Brain pericyte (primary cell): ENCODE measurements around the gene PCDHGA6.
"Not testable (repeated sequence)": the region's sequence is repeated elsewhere in the genome, so short reads cannot be mapped to it uniquely, and the experiment has no call there.

Source experiments
- DNase-seq: peaks from one replicate; pipeline ENCODE4 v3.0.0-alpha.2; 2012; ENCODE audit warnings: low read depth, low spot score

PCDHGA6 gene

DNA sequence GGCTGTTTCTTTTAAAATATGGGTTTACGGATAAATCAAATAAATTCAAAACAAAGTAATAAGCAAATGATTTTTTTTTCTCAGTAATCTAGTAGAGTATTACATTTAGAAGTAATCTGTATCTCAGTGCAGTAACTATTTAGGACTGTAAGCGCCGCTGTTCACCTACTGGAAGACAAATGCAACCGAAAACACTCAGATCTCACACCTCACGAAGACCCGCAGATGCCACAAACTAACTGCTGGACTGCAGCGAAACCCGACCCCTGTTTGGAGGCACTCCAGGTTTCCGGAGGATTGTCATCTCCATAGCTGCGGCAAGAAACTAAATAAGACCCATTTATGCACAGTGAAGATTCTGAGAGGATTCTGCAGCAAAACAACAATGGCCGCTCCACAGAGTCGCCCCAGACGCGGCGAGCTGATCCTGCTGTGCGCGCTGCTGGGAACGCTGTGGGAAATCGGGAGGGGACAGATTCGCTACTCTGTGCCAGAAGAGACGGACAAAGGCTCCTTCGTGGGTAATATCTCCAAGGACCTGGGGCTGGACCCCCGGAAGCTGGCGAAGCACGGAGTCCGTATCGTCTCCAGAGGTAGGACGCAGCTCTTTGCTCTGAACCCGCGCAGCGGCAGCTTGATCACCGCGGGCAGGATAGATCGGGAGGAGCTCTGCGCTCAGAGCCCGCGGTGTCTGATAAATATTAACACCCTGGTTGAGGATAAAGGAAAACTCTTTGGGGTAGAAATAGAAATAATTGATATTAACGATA is 18.9 kb downstream of the PCDHGA6 start, which contains the start of gene PCDHGA8:
Gene PCDHGA8 (plus strand): TSS at position 205 of the 770 bp plus-strand sequence. CDS start 181 bp downstream, at position 386.
- DNase-seq = no peak

DNA sequence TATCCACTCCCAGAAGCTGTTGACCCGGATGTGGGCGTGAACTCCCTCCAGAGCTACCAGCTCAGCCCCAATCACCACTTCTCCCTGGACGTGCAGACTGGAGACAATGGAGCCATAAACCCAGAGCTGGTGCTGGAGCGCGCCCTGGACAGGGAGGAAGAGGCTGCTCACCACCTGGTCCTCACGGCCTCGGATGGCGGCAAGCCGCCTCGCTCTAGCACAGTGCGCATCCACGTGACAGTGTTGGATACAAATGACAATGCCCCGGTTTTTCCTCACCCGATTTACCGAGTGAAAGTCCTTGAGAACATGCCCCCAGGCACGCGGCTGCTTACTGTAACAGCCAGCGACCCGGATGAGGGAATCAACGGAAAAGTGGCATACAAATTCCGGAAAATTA is 19.6 kb downstream of the PCDHGA6 start:
- no peak for DNase-seq

DNA sequence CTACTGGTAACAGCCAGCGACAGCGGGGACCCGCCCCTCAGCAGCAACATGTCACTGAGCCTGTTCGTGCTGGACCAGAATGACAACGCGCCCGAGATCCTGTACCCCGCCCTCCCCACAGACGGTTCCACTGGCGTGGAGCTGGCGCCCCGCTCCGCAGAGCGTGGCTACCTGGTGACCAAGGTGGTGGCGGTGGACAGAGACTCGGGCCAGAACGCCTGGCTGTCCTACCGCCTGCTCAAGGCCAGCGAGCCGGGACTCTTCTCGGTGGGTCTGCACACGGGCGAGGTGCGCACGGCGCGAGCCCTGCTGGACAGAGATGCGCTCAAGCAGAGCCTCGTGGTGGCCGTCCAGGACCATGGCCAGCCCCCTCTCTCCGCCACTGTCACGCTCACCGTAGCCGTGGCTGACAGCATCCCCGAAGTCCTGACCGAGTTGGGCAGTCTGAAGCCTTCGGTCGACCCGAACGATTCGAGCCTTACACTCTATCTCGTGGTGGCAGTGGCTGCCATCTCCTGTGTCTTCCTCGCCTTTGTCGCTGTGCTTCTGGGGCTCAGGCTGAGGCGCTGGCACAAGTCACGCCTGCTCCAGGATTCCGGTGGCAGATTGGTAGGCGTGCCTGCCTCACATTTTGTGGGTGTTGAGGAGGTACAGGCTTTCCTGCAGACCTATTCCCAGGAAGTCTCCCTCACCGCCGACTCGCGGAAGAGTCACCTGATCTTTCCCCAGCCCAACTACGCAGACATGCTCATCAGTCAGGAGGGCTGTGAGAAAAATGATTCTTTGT is 20.9 kb downstream of the PCDHGA6 start:
- not testable (repeated sequence) for DNase-seq

DNA sequence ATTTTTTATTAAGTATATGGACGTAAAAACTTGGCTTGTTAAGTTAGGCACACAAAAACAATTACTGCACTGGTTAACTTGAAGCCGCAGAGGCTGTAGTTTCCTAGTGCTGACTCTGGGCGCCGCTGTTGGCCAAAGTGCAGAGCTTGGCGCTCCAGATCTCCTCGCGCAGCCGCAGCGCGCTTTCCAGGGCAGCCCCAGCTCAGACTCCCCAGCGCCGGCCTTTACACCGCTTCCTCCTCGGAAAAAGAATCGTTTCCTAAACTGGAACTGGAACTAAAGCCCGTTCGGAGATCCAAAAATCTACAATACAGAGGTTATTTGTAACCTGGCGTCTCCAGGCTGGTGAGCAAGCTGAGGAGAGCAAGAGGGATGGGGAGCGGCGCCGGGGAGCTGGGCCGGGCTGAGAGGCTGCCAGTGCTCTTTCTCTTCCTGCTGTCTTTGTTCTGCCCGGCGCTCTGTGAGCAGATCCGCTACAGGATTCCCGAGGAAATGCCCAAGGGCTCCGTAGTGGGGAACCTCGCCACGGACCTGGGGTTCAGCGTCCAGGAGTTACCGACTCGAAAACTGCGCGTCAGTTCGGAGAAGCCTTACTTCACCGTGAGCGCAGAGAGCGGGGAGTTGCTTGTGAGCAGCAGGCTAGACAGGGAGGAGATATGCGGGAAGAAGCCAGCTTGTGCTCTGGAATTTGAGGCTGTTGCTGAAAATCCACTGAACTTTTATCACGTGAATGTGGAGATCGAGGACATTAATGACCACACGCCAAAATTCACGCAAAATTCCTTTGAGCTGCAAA is 24.3 kb downstream of the PCDHGA6 start, which contains the start of gene PCDHGB5:
Gene PCDHGB5 (plus strand): TSS at position 192 of the 796 bp plus-strand sequence. CDS start 181 bp downstream, at position 373.
- not testable (repeated sequence) for DNase-seq

DNA sequence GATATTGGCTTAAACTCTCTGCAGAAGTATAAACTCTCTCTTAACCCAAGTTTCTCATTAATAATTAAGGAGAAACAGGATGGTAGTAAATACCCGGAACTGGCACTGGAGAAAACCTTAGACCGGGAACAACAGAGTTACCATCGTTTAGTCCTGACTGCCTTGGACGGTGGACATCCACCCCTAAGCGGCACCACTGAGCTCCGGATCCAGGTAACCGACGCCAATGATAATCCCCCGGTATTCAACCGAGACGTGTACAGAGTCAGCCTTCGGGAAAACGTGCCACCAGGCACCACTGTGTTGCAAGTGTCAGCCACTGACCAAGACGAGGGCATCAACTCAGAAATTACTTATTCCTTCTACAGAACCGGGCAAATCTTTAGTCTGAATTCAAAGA is 24.9 kb downstream of the PCDHGA6 start:
- DNase-seq = no peak

DNA sequence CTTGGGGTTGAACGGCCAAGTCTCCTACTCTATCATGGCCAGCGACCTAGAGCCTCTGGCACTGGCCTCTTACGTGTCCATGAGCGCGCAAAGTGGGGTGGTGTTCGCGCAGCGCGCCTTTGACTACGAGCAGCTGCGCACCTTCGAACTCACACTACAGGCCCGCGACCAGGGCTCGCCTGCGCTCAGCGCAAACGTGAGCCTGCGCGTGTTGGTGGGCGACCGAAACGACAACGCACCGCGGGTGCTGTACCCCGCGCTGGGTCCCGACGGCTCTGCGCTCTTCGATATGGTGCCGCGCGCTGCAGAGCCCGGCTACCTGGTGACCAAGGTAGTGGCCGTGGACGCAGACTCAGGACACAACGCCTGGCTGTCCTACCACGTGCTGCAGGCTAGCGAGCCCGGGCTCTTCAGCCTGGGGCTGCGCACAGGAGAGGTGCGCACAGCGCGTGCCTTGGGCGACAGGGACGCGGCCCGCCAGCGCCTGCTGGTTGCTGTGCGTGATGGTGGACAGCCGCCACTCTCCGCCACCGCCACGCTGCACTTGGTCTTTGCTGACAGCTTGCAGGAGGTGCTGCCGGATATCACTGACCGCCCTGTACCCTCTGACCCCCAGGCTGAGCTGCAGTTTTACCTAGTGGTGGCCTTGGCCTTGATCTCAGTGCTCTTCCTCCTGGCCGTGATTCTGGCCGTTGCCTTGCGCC is 26.0 kb downstream of the PCDHGA6 start:
- DNase-seq = no peak

DNA sequence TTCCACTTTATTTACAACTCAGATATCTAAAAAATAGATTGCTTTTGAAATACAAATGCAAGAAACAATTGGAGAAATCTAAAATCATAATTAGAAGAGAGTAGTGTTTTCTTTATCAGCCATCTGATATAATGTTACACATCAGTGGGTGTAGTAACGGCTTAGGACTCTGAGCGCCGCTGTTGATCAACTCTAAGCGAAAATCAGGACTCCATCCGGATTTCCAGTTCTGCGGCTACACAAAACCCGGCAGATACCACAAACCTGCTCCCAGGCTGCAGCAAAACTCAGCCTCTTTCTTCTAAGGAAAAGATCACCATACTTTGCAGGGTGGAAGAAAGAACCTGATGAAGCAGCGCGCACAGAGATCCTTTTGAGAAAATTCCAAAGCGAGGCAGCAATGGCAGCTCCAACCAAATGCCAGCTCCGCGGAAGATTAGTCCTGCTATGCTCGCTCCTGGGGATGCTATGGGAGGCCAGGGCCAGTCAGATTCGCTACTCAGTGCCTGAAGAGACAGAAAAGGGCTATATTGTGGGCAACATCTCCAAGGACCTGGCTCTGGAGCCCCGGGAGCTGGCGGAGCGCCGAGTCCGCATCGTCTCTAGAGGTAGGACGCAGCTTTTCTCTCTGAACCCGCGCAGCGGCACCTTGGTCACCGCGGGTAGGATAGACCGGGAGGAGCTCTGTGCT is 29.0 kb downstream of the PCDHGA6 start, which contains the start of gene PCDHGA9:
Gene PCDHGA9 (plus strand): TSS at position 226 of the 691 bp plus-strand sequence. CDS start 175 bp downstream, at position 401.
- no peak for DNase-seq

DNA sequence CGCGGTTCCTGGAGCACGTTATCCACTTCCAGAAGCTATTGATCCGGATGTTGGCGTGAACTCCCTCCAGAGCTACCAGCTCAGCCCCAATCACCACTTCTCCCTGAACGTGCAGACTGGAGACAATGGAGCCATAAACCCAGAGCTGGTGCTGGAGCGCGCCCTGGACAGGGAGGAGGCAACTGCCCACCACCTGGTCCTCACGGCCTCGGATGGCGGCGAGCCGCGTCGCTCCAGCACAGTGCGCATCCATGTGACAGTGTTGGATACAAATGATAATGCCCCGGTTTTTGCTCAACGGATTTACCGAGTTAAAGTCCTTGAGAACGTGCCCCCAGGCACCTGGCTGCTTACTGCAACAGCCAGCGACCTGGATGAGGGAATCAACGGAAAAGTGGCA is 29.7 kb downstream of the PCDHGA6 start:
- no peak for DNase-seq

DNA sequence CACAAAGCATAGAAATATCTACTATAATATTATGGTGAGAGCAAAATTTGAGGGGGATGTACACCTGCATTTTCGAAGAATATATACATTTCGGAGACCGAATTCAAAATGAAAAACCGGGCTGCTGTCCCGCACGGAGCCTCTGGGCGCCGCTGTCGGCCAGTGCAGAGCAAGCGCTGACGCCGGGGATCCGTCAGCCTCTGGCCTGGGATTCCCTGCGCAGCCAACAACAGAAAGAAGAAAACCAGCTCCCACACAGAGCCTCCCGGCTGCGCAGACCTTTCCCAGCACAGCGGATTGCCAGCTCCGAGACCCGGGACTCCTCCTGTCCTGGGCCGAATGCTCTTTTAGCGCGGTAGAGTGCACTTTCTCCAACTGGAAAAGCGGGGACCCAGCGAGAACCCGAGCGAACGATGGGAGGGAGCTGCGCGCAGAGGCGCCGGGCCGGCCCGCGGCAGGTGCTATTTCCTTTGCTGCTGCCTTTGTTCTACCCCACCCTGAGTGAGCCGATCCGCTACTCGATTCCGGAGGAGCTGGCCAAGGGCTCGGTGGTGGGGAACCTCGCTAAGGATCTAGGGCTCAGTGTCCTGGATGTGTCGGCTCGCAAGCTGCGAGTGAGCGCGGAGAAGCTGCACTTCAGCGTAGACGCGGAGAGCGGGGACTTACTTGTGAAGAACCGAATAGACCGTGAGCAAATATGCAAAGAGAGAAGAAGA is 34.3 kb downstream of the PCDHGA6 start, which contains the start of gene PCDHGB6:
Gene PCDHGB6 (plus strand): TSS at position 232 of the 716 bp plus-strand sequence. CDS start 182 bp downstream, at position 414.
- DNase-seq = not testable (repeated sequence)

DNA sequence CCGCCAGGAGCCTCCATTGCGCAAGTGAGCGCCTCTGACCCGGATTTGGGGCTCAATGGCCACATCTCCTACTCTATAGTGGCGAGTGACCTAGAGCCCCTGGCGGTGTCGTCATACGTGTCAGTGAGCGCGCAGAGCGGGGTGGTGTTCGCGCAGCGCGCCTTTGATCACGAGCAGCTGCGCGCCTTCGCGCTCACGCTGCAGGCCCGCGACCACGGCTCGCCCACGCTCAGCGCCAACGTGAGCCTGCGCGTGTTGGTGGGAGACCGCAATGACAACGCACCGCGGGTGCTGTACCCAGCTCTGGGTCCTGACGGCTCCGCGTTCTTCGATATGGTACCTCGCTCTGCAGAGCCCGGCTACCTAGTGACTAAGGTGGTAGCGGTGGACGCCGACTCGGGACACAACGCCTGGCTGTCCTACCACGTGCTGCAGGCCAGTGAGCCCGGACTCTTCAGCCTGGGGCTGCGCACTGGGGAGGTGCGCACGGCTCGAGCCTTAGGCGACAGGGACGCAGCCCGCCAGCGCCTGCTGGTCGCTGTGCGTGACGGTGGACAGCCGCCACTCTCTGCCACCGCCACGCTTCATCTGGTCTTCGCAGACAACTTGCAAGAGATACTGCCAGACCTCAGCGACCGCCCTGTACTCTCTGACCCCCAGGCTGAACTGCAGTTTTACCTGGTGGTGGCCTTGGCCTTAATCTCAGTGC is 36.1 kb downstream of the PCDHGA6 start:
- no peak for DNase-seq

DNA sequence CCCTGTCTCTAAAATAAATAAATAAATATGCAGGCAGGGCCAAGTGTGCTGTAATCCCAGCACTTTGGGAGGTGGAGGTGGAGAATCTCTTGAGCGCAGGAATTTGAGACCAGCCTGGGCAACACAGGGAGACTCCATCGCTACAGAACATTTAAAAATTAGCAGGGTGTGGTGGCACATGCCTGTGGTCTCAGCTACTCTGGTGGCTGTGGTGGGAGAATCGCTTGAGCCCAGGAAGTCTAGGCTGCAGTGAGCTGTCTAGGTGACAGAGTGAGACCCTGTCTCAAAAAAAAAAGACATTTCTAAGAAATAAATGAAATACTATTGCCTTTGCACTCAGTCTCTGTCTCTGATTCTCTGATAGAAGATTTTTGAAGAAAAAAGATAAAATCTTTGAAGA is 37.9 kb downstream of the PCDHGA6 start:
- no peak for DNase-seq

DNA sequence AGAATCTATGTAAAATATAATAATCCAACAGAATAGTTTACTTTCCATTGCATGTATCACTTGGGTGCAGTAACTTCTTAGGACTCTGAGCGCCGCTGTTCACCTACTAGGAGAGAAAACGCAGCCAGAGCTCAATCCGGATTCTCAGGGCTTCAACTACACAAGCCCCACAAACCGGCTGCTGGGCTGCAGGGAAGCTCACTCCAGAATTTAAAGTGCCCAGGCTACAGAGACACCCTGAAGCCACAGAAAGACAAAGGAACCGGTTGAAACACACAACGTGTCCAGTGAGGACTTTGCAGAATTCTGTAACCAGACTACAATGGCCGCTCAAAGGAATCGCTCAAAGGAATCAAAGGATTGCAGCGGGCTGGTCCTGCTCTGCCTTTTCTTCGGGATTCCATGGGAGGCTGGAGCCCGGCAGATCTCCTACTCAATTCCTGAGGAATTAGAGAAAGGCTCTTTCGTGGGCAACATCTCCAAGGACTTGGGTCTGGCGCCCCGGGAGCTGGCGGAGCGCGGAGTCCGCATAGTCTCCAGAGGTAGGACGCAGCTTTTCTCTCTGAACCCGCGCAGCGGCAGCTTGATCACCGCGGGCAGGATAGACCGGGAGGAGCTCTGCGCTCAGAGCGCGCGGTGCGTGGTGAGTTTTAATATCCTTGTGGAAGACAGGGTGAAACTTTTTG is 39.3 kb downstream of the PCDHGA6 start, which contains the start of gene PCDHGA10:
Gene PCDHGA10 (plus strand): TSS at position 134 of the 686 bp plus-strand sequence. CDS start 189 bp downstream, at position 323.
- DNase-seq = no peak

DNA sequence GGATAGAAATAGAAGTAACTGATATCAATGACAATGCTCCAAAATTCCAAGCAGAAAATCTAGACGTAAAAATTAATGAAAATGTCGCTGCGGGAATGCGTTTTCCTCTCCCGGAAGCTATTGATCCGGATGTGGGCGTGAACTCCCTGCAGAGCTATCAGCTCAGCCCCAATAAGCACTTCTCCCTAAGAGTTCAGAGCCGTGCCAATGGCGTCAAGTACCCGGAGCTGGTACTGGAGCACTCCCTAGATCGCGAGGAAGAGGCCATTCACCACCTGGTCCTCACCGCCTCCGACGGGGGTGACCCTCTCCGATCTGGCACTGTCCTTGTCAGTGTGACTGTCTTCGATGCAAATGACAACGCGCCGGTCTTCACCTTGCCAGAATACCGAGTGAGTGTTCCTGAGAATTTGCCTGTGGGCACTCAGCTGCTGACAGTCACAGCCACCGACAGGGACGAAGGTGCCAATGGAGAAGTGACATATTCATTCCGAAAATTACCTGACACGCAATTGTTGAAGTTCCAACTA is 39.9 kb downstream of the PCDHGA6 start:
- no peak for DNase-seq

DNA sequence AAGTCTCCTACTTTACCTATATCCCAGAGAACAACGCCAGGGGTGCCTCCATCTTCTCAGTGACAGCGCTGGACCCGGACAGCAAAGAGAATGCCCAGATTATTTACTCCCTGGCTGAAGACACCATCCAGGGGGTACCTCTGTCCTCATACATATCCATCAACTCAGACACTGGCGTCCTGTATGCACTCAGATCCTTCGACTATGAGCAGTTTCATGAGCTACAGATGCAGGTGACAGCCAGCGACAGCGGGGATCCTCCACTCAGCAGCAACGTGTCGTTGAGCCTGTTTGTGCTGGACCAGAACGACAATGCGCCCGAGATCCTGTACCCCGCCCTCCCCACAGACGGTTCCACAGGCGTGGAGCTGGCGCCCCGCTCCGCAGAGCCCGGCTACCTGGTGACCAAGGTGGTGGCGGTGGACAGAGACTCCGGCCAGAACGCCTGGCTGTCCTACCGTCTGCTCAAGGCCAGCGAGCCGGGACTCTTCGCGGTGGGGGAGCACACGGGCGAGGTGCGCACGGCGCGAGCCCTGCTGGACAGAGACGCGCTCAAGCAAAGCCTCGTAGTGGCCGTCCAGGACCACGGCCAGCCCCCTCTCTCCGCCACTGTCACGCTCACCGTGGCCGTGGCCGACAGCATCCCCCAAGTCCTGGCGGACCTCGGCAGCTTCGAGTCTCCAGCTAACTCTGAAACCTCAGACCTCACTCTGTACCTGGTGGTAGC is 41.0 kb downstream of the PCDHGA6 start:
- DNase-seq = not testable (repeated sequence)

DNA sequence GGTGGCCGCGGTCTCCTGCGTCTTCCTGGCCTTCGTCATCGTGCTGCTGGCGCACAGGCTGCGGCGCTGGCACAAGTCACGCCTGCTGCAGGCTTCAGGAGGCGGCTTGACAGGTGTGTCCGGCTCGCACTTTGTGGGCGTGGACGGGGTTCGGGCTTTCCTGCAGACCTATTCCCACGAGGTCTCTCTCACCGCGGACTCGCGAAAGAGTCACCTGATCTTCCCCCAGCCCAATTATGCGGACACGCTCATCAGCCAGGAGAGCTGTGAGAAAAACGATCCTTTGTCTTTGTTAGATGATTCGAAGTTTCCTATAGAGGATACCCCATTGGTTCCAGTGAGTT is 41.6 kb downstream of the PCDHGA6 start:
- not testable (repeated sequence) for DNase-seq

DNA sequence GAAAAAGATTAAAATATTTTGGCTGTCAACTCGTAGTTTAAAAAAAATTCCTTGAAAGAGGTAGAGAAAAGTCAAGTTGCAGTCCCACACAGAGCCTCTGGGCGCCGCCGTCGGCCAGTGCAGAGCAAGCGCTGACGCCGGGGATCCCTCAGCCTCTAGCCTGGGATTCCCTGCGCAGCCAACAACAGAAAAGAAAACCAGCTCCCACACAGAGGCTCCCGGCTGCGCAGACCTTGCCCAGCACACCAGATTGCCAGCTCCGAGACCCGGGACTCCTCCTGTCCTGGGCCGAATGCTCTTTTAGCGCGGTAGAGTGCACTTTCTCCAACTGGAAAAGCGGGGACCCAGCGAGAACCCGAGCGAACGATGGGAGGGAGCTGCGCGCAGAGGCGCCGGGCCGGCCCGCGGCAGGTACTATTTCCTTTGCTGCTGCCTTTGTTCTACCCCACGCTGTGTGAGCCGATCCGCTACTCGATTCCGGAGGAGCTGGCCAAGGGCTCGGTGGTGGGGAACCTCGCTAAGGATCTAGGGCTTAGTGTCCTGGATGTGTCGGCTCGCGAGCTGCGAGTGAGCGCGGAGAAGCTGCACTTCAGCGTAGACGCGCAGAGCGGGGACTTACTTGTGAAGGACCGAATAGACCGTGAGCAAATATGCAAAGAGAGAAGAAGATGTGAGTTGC is 43.9 kb downstream of the PCDHGA6 start, which contains the start of gene PCDHGB7:
Gene PCDHGB7 (plus strand): TSS at position 184 of the 679 bp plus-strand sequence. CDS start 183 bp downstream, at position 367.
- DNase-seq = peak; percentile 18
